Mucosa of descending colon (tissue), 3 donors: ENCODE data around the gene UCK2. TPM values are rescaled to one million over a fixed set of nuclear protein-coding genes. Genes with fewer than 3 reads are reported as not detected.
A peak's percentile ranks its signal among the peaks of the same experiment; 100 is the strongest.

ENCODE experiments used
- ATAC-seq: fragments of 200-7000 bp; cut with Tn5 transposase; one replicate; pipeline ENCODE4 v1.9.1; 2020; ENCODE audit warnings: mild to moderate bottlenecking, moderate library complexity
- DNase-seq, 3 donors: peaks; one replicate each; pipeline ENCODE4 v3.0.0-alpha.2; 2020
- H3K36me3 ChIP-seq: fragments of 200-600 bp; one replicate; pipeline ENCODE4 v1.8.0; 2021; ENCODE audit warnings: low read depth, mild to moderate bottlenecking
- H3K4me1 ChIP-seq: fragments of 200-600 bp; one replicate; pipeline ENCODE4 v1.8.0; 2021; ENCODE audit warnings: low read depth, mild to moderate bottlenecking
- H3K4me3 ChIP-seq: fragments of 200-600 bp; one replicate; pipeline ENCODE4 v1.8.0; 2021; ENCODE audit warnings: mild to moderate bottlenecking
- H3K9me3 ChIP-seq: fragments of 200-600 bp; one replicate; pipeline ENCODE4 v1.8.0; 2021; ENCODE audit warnings: mild to moderate bottlenecking
- intact Hi-C, 2 donors: fragments of 100-400 bp; cut with DNase I in 1 of 2; cut with micrococcal nuclease in 1 of 2; formaldehyde crosslinking; loops; one replicate each; pipeline versions ENCODE4 v1.11.0 to v1.11.1; 2022; cut with DNase I, micrococcal nuclease
- total RNA-seq, 3 donors: library from RNA; stranded (reverse); fragmentation: NEBNext Ultra II Directional in 2 of 3; extraction: Animal tissue kit (Norgen Biotek cat#: 25700) in 2 of 3; gene quantifications; one replicate each; pipeline versions ENCODE4 v1.2.1 to v1.2.4, GENCODE V29; 2021 to 2023
- TF ChIP-seq, protein P1 (sequence below): fragments of 200-600 bp; IDR thresholded peaks from one replicate; pipeline ENCODE4 v1.8.0; 2022; ENCODE audit warnings: antibody characterized with exemption, mild to moderate bottlenecking
- donor health status: DM: no; HTN: no; CAD: no; lungs with moderate emphysema.
- donor health status: DM: no; HTN: no; CAD: no.
- donor health status: DM: no; HTN: yes; CAD: no.

UCK2 gene
- total RNA-seq, 3 donors from 2014 or later, result 41.6 to 86.5 (median 51.8) TPM

DNA sequence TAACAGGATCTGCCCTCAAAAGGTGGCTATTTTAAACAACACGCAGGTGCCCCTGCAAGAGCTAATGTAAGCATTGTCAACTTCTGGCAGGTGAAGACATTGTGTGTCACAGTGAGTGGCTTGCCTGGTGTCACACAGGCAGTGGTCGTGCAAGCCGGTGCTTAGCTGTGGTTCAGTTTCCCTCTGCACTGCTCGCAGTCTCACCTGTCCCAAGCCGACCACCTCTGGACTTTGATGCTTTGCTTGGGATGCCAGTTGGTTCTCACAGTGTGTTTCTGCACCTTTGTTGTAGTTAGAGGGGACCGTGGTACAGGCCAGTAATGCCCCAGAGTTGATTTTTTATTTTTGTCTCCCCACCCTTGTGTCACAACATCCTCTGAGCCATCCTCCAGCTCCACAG lies 85.2 kb downstream of the UCK2 start:
- intact Hi-C loops, result loop anchor here (5.0 to 10.0 kb wide), 3 partner anchors 145 to 308 kb away; partner anchors contain the start of gene TMCO1 (in 1 of the 2)
- no peaks in the 10 kb centered on the region for H3K36me3 ChIP-seq
- TF ChIP-seq, protein P1, sequence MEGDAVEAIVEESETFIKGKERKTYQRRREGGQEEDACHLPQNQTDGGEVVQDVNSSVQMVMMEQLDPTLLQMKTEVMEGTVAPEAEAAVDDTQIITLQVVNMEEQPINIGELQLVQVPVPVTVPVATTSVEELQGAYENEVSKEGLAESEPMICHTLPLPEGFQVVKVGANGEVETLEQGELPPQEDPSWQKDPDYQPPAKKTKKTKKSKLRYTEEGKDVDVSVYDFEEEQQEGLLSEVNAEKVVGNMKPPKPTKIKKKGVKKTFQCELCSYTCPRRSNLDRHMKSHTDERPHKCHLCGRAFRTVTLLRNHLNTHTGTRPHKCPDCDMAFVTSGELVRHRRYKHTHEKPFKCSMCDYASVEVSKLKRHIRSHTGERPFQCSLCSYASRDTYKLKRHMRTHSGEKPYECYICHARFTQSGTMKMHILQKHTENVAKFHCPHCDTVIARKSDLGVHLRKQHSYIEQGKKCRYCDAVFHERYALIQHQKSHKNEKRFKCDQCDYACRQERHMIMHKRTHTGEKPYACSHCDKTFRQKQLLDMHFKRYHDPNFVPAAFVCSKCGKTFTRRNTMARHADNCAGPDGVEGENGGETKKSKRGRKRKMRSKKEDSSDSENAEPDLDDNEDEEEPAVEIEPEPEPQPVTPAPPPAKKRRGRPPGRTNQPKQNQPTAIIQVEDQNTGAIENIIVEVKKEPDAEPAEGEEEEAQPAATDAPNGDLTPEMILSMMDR, result no peak

DNA sequence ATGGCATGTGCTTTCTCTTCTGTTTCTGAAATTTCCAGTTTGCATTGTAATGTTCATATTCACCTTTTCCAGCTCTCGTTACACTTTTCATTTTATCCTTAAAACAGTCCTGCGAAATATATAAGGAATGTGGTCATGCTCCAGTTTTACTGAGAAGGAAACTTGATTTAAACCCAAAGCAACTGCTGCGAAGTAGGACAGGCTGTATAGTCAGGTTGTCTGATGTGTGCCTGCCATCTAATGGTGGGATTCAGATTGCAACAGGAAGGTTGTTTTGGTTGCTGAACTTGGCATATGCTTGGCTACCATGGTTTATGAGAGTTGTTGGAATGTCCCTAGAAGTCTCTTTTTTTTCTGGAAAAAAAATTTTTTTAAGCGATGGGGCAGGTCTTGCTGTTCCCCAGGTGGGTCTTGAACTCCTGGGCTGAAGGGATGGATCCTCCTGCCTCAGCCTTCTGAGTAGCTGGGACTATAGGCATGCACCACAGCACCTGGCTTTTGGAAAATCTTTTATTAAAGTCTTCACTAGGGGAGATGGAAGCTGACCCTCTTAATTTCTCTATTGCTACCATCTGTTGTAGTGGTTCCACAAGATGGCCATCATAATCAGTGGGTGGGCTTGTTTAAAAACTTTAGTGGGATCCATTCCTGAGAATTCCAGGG lies 86.9 kb downstream of the UCK2 start:
- TF ChIP-seq, protein P1, result peak; percentile 56
- Histone ChIP-seq H3K9me3 (no peaks in the 10 kb centered on the region), H3K36me3 (no peaks in the 10 kb centered on the region), H3K4me1 (peaks cover 14% of the 10 kb centered on the region), H3K4me3 (no peak overlapping the region)
- DNase-seq (peak in 1 of 3 donors; percentile 93), ATAC-seq (peak; percentile 58)
- intact Hi-C loops, result loop anchor here (2.0 to 10.0 kb wide), 5 partner anchors 147 to 313 kb away; partner anchors contain the start of gene TMCO1 (in 1 of the 2)

More for the DNA sequence above, 85.2 kb downstream of the UCK2 start:
- Histone ChIP-seq H3K4me3 (no peak overlapping the region), H3K4me1 (peaks cover 14% of the 10 kb centered on the region), H3K9me3 (no peaks in the 10 kb centered on the region)
- ATAC-seq, result no peak
- DNase-seq, result no peak

DNA sequence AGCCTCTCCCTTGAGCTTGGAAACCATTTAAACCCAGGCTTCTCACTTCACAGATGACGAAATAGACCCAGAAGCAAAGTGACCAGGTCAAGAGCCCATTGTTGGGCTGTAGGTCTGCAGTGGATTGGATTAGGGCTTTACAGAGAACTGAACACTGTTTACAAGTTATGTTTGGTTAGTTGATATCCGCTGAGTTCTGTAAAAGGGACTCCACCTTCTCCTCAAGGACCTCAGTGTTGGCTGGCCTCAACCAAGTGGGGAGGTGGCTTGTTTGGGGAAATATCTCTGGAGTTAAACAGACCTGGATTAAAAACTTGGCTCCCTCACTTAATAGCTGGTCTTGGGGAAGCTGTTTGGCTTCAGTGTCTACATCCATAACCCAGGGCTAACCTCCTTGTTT lies 88.1 kb downstream of the UCK2 start:
- Histone ChIP-seq H3K4me3 (no peak overlapping the region), H3K4me1 (peaks cover 12% of the 10 kb centered on the region), H3K9me3 (no peaks in the 10 kb centered on the region), H3K36me3 (no peaks in the 10 kb centered on the region)
- DNase-seq (no peak), ATAC-seq (no peak)
- intact Hi-C loops, result loop anchor here (2.0 to 10.0 kb wide), 4 partner anchors 197 to 315 kb away; no protein-coding TSS in a partner anchor
- TF ChIP-seq, protein P1, result no peak

DNA sequence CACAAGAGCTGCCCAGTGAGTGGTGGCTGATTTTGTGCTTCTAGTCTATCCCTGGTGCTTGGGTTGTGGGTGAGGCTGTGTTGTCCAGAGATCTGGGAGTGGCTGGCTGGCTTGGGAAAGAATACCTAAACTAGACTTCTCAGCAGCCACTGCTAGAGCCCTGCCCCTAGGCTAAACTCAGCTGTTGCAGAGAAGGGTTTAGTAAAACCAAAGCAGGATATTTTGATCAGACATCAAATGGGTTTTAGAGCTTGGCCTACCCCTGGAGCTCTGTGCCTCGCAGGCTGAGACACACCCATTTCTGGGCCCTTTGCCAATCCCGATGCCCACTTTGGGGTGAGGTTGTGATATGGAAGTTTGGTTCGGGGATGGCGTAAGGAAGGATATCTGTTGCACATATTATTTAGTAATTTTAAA lies 88.5 kb downstream of the UCK2 start:
- intact Hi-C loops, result loop anchor here (2.0 to 10.0 kb wide), 4 partner anchors 197 to 315 kb away; no protein-coding TSS in a partner anchor
- no peak for DNase-seq
- no peak for ATAC-seq
- H3K4me1 ChIP-seq, result peaks cover 12% of the 10 kb centered on the region
- no peaks in the 10 kb centered on the region for H3K9me3 ChIP-seq
- TF ChIP-seq, protein P1, result no peak
- no peak overlapping the region for H3K4me3 ChIP-seq
- no peaks in the 10 kb centered on the region for H3K36me3 ChIP-seq

DNA sequence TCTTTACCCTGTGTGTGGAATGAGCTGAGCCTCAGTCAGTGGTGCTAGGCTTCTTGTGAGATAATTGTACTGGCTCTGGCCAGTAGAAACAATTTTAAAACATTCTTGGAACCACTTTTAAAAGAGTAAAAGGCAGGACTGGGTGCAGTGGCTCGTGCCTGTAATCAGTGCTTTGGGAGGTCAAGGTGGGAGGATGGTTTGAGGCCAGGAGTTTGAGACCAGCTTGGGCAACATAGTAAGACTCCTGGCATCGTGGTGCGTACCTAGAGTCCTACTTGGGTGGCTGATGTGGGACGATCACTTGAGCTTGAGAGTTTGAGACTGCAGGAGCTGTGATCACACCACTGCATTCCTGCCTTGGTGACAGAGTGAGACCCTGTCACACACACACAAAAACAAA lies 89.8 kb downstream of the UCK2 start:
- Histone ChIP-seq H3K9me3 (no peaks in the 10 kb centered on the region), H3K4me3 (no peak overlapping the region), H3K4me1 (peaks cover 4% of the 10 kb centered on the region), H3K36me3 (no peaks in the 10 kb centered on the region)
- intact Hi-C loops, result loop anchor here in 1 of 2 donors (10.0 kb wide), 2 partner anchors 202 to 312 kb away; no protein-coding TSS in a partner anchor
- ATAC-seq, result no peak
- DNase-seq, result no peak
- TF ChIP-seq, protein P1, result no peak
